ENCODE measurements around the gene CLEC11A. TPM values are rescaled to one million over a fixed set of nuclear protein-coding genes. Genes with fewer than 3 reads are reported as not detected.

CLEC11A gene
- polyA plus RNA-seq, 3 donors: 28.1 to 40.3 (median 30.4) TPM

GRCh38 chr19:50702158-50702870 lies 20.9 kb upstream of the CLEC11A start:
- DNase-seq: no peak

DNA sequence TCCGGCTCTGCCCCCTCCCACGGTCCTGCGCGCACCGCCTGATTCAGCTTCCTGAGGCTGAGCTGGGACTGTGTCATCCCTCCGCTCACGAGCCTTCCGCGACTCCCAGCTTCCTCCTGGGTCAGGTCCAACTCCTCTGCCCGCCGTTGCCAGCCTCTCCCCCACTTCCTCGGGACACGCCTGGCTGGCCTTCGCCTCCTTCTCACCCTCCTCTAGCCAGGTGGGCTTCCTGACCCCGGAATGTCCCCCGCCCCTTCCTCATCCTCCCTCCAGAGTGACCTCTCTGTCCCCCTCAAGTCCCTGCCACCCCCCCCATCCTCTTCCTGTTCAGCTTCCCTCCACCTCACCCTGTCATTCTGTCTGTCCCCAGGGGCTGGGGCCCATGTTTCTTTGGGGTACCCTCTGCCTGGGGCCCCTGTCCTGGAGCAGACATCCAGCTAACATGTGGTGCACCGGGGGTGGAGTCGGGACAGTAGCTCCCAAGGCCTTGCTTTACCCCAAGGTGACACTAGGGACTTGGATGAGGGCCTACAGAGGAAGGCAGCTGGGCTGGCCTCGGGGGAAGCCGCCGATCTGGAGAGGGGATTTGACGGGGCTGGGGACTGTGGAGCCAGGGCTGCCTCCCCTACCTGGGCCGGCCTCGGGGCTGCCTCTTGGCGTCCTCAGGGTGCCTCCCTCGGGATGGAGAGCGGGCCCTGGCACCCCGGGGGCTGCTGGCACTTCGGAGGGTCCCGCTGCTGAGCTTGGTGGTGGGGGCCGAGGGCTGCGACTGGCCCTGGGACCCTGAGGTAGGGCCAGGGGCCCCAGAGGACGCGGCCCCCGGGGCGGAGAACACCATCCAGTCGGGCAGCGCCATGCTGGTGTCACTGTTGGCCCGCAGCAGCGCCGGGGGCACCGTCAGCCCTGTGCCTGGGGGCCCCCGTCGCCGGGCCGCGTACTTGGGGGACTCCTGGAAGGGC lies 20.0 kb upstream of the CLEC11A start:
- DNase-seq: no peak

DNA sequence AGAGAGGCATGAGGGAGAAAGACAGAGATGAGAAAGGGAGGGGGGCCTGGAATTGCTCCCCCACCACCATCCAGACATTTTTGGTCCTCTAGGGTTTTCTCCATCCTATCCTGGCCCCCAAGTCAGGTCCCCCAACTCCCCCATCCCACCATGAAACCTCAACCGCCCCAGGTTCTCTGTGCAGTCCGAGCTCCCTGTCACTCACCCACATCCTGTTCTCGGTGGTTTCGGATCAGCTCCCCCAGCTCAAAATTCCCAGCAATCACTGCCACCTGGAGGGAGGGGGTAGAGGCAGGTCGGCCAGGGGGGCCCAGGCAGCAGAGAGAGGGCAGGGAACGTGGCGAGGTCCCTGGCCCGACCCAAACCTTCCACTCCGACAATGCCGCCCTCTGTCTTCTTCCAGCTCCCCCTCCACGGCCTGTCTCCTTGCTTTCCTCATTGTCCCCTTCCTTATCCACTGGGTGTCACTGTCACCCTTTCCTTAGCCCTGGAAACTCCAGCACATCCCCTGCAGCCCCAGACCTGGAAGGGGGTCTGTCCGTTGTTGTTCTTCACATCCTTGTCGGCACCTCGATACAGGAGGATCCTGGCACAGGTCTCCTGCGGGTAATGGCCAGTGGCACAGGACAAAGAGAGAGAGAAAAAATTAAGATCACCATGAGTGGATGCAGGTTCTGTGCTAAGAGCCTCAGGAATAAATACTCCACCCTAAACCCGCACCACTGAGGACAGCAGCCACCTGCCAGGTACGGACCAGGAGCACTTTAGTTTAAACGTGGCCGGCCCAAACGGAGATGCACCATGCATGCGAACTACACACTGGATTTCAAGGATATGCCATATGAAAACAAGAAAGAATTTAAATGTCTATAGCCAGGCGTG lies 19.0 kb upstream of the CLEC11A start:
- no peak for DNase-seq

DNA sequence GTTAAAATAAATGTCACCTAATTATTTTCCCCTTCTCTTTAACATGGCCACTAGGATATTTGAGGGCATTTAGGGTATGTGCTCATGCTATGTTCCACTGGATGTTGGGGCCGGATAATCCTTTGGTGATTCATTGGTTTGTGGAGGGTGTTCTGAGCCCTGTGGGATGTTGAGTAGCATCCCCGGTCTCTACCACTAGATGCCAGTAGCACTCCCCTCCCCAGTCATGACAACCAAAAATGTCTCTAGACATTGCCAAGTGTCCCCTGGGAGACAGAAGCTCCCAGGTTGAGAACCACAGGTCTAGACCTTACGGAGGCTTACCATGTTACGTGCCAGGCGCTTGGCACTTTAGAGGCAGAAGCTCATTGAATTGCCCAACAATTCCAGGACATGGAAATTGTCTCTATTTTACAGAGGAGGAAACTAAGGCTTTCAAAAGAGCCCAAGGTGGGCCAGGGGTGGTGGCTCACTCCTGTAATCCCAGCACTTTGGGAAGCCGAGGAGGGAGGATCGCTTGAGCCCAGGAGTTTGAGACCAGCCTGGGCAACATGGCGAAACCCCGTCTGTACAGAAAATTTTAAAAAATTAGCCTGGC lies 17.6 kb upstream of the CLEC11A start:
- DNase-seq: no peak

DNA sequence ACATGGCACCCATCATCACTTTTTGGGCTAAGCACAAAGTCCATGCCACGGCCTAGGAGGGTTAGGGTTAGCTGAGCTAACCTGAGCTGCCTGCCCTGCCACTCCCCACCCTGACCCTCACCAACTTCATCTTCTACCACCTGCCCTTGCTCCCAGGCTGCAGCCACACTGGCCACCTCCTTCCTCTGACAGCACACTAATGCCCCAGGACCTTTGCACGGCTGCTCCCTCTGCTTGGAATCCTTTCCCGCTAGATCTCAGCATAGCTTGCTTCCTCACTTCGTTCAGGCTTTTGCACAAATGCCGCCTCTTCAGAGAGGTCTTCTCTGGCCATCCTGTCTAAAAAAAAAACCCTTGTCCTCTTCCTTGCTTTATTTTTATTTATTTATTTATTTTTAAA lies 16.8 kb upstream of the CLEC11A start:
- DNase-seq: no peak

GRCh38 chr19:50708179-50708879 lies 14.8 kb upstream of the CLEC11A start:
- no peak for DNase-seq

- DNase-seq: no peak
Observed at GRCh38 chr19:50710094-50710493, 13.1 kb upstream of the CLEC11A start.

- DNase-seq: no peak
Observed at GRCh38 chr19:50710612-50711011, 12.6 kb upstream of the CLEC11A start.

DNA sequence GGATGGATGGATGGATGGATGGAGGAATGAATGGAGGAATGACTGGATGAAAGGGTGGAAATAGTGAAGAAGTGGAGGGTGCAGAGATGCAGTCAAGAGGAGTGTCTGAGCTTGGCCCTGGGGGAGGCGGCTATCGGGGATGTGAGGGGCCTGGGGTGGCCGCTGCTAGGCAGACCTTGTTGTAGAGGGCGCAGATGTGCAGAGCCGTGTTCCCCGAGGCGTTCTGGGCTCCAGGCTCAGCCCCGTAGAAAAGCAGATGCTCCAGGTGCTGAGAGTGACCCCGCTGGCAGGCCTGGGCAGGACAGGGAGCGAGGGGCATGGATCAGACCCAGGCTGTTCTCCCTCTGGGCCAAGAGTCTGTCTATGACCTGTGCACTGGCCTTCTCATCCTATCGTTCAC lies 12.0 kb upstream of the CLEC11A start:
- DNase-seq: no peak

- no peak for DNase-seq
Observed at GRCh38 chr19:50711805-50712204, 11.4 kb upstream of the CLEC11A start.

DNA sequence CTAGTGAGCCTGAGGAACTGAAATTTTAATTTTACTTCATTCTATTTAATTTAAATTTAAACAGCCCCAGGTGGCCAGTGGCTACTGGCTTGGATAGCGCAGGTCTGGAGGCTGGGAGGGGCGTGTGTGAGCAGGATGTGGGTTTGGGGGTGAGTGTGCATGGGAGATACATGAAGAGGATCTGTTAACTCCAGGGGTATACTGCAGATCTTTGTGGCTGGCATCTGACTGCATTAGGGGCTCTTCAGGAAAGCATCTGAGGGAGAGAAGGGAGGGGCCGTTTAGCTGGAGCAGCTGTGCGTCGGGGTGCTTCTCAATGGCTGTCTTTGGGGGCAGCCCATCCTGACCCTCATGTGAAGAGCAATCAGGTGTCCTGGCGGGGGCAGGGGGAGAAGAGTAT lies 10.3 kb upstream of the CLEC11A start:
- DNase-seq: no peak

GRCh38 chr19:50713556-50714236 lies 9.5 kb upstream of the CLEC11A start:
- no peak for DNase-seq

GRCh38 chr19:50716178-50717025 lies 6.8 kb upstream of the CLEC11A start:
- DNase-seq: no peak

- DNase-seq: no peak
Observed at GRCh38 chr19:50717026-50717723, 6.0 kb upstream of the CLEC11A start.

- DNase-seq: no peak
Observed at GRCh38 chr19:50717891-50718254, 5.3 kb upstream of the CLEC11A start.

- DNase-seq: no peak
Observed at GRCh38 chr19:50718255-50719118, 4.7 kb upstream of the CLEC11A start.

- no peak for DNase-seq
Observed at GRCh38 chr19:50719119-50719435, 4.1 kb upstream of the CLEC11A start.

DNA sequence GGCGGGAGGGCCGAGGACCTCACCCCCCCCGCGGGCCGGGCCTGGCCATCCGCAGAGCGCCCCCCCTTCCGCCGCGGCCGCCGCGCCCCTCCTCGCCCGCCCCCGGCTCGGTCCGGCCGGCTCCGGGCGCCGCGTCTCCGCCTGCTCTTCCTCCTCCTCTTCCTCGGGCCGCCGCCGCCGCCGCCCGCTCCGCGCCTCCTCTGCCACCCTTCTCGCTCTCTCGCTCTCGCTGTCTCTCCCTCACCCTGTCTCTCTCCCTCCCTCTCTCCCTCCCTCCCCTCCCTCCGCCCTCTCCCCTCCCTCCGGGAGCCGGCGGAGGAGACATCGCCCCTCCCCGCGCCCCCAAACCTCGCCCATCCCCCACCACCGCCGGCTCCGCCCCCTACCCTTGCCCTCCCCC lies 3.6 kb upstream of the CLEC11A start, which contains the start of gene SHANK1:
SHANK1 (minus strand) TSS at position 237 of the 400 bp plus-strand sequence. CDS start 2,883 bp downstream, outside the sequence.
- DNase-seq: no peak
